HG03457 (cell line): ENCODE measurements around the gene MTTP.
"Not testable (repeated sequence)": the region's sequence is repeated elsewhere in the genome, so short reads cannot be mapped to it uniquely, and the experiment has no call there.

Experiments
- ATAC-seq: cut with Tn5 transposase; IDR thresholded peaks from one replicate; pipeline ENCODE4 v1.9.1; 2021; ENCODE audit warnings: moderate number of reproducible peaks; ENCODE audit not compliant: unreplicated experiment

MTTP gene

DNA sequence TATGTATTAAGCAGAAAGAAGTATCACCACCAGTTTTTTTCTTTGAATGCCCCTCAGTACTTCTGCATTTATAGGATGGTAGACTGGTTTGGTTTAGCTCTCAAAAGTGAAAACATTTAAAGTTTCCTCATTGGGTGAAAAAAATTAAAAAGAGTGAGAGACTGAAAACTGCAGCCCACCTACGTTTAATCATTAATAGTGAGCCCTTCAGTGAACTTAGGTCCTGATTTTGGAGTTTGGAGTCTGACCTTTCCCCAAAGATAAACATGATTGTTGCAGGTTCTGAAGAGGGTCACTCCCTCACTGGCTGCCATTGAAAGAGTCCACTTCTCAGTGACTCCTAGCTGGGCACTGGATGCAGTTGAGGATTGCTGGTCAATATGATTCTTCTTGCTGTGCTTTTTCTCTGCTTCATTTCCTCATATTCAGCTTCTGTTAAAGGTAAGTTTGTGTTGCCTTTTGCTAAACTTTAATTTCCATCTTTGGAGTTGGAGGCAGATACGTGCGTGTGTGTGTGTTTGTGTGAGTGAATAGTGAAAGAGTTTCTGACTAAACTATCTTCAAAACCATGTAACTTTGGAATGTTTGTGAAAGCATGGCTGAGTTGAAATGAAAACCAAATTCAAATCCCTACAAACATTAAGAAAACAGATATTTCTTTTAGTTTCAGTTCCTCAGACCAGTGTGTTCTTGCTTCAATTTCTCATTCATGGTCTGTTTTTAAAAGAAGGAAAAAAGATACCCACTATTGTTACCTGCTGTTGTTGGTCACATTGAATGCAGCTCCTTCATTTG lies at the start of gene MTTP:
Gene MTTP (plus strand): TSS at position 295 of the 795 bp plus-strand sequence. CDS start 86 bp downstream, at position 381.
- peak; percentile 64 for ATAC-seq

DNA sequence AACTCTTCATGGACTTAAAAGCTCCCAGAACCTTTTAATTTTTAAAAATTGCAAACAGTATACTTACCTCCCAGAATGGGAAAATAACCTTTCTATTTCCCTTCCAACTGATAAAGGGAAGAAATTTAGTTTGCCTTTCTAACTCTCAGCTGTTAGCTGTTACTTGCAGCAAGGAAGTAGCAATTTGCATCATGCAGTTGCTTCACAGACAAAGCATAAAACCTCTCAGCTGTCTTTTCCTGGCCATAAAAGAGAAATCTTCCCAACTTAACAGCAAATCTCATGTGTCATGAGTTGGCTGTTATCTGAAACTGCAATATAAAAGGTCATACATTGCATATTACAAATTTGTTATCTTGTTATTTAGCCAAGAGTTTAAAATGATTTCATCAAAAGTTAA lies 45.4 kb upstream of the MTTP start:
- no peak for ATAC-seq

DNA sequence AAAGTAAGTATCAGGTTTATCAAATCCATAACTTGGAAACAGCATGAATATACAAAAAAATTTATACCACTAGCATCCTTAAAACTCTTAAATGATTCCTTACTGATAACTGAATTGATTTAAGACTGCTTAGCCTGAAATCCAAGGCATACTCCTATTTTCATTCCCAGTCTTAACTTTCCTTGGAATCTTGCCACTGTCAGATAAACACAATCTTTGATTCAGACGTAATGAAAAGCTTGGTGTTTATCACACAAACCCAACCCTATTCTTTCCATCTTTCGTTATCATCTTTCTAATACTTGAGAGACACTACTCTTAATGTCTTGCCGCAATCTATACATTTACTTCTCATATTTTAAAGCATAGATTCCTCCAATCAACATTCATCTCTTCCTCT lies 44.7 kb upstream of the MTTP start:
- no peak for ATAC-seq

DNA sequence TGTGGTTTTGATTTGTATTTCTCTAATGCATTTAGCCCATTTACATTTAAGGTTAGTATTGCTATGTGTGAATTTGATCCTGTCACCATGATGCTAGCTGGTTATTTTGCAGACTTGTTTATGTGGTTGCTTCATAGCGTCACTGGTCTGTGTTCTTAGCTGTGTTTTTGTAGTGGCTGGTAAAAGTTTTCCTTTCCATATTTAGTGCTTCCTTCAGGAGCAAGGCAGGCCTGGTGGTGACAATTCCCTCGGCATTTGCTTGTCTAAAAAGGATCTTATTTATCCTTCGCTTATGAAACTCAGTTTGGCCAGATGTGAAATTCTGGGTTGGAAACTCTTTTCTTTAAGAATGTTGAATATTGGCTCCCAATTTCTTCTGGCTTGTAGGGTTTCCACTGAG lies 39.9 kb upstream of the MTTP start:
- ATAC-seq: not testable (repeated sequence)

DNA sequence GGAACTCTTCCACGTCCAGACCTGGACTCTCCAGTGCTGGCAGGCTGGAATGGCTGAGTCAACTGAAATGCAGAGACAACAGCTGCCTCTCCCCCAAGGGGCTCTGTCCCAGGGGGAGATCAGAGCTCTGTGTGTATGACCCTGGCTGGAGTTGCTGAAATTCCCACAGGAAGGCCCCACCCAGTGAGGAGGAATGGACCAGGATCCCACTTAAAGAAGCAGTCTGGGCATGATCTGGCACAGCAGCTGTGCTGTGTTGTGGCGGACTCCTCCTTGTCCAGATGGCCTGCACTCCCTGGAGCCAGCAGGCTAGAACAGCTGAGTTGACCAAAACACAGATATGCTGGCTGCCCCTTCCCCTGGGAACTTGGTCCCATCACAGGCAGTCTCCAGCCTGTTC lies 38.4 kb upstream of the MTTP start:
- ATAC-seq: no peak

DNA sequence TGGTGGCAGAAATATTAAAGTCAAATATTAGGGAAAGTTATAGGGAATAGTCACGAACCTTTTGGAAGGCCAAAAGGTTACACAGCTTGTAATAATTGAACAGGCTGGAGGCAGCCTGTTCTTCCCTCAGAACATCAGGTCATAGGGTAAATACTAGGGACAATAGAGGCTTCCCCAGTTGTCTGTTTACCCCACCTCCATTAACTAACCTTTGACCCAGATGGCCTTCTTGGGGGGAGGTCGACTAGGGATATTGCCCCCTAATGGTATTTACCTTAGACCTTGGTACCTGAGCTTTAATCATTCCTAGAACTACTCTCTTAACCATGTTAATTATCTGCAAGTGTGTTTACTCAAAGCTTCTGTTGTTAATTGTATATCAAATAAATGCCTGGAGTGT lies 37.8 kb upstream of the MTTP start:
- no peak for ATAC-seq

DNA sequence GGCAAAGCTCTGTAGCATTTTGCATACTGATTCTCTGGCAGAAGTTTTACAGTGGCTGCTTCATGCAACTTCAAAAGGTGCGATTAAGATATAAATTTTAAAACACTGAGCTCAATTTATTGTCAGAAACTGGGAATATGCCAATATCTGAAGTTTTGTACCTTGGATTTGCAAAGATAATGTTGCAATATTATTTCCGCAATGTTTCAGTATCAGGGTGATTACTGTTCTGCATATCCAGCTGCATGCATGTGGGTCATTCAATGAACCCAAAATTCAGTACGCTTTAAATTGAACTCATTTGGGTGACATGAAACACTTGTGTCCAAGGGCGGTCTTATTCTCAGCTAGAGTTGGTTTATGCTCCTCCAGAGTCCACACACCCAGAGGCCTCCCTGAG lies 37.0 kb upstream of the MTTP start:
- ATAC-seq: no peak

DNA sequence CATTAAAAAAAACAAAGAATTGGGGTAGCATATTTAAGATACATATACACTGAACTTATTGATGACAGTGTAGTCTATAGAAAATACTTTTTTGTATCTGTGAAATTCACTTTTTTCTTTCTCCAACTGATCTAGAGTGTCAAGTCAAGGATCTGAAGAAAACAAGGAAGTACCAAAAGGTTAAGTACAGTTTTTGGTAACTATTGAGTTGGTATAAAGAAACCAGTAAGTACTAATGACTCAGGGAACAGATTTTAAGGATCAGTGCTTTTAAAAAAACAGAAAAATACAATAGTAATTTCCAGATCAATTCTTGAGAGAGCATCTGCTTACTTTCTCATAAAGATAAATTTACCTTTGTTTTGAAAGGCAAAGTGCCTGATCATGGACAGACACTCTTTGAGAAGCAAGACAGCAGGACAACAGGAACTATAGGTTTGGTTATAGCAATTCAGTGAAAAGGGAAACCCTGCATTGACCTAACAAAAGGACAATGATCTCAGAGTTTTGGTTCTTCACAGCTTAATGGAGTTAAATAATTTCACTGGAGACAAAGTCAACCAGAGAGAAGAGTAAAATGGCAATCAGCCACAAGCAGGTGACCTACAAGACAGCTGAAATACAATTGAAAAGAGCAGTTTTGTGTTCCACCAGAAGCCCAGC lies 34.2 kb upstream of the MTTP start:
- no peak for ATAC-seq

DNA sequence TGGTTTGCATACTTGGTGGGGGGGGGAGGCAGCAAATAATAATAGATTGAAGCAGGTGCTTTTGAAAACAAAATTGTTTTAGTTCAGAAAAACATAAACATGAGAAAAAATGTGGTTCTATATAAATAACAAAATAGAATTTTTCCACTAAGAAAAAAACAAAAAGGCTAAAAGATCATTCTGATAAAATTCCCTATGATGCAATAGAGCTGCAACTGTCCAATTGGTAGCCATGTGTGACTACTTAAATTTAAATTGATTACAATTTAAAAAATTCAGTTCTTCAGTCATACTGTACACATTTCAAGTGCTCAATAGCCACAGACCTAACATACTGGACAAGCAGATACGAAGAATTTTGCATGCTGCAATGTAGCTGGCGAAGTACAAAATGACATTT lies 21.8 kb upstream of the MTTP start:
- no peak for ATAC-seq

DNA sequence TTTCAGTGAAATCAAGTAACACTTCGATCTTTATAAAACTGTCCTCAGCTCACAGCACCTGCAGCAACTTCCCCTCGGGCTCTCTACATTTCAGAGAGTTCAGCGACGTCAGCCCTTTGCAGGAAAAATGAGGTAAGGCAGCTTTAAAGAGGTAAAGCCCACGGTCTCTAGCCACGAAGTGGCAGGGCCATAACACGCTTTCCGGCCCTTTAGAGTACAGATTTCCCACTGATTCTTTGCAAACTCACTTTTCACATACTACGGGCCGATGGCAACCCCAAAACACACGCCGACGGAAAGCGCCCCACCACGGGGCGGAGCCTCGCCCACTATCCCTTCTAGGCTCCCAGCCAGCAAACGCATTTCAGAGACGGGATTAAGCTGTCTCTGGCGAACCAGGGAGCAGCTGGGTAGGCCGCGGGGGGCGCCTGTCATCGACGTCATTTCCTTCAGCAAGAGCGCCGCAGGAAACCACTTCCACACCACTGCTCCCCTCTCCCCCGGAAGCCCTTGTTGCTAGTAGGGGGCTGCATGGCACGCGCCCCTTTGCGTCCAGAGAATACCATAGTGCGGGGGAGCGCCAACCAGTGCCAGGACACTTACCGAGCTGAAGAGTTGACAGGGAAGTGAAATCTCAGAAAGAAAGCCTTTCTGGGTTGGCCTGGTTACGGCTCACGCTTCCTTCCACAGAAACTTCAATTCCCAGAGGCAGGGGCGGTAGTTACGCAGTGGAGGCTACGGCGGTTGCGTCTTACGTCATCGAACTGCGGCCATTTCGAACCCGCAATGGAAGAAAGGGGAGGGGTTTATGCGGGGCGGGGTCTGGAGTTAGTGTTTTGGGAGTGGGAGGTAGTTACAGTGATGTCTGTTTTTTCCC lies 11.1 kb upstream of the MTTP start, which contains the start of gene TRMT10A:
Gene TRMT10A (minus strand): TSS at position 730 of the 877 bp plus-strand sequence. CDS start 4,701 bp downstream, outside the sequence.
- peak; percentile 86 for ATAC-seq

DNA sequence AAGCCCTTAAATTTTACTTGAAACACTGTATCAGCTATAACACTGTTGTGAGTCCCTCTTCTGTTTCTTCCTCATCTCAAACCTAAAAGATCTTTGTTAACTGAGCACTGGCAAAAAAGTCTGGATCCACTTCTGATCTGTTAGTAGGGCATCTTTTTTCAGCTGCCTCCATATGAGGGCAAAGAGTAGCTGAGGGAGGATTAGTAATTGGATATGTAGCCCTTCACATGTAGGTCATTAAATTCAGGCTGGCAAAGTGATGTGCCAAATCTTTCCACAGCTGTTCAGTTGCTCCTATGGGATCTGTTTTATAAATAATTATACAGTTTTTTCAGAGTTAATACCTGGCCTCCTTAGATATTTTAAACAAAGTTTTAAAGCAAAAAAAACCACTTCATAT lies 9.7 kb upstream of the MTTP start:
- ATAC-seq: no peak

DNA sequence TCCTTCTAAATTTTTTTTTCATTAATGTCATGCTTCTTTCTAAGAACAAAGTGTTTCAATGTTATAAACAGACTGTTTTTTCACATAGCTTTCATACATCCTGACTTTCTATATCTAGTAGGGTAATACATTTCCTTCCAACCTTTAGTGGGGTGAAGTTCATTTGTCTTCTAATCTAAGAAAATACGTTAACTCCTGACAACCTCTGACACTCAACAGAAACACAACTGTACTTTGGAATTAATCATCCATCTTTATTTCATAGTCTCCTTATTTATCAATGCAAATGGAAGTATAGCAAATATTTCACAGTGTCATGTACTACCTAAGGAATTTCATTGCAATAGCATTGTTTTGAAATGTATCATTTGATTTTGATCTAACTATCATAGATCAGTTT lies 2.7 kb upstream of the MTTP start:
- ATAC-seq: no peak

DNA sequence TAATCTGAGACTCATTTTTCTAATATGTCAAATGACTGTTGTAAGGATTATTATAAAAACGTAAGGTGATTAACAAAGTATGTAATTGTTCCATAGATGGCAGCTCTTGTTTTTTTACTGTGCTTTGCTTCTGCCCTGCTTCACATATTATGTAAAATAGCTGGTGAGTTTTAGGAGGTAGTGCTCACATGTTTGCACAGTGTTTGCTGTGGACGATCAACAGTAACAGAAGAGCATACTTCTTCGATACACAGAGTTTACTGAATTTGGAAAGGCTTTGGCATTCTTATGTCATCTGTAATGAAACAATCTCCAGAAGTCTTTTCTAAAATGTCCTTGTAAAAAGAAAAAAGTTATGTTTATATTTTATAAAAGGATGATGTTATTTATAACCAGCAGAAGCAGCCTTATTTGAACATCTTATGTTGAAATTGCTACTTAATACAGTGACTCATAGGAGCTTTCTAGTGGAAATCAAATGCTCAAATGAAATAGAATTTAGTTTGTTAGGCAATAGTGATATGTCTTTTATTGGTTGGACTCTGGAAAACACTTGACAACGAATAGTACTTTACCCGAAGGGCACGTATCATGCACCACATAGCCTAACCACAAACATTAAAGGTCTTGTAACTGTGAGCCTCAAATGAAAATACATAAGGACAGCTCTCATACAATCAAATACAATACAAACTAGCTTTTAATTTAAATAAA lies 1.9 kb upstream of the MTTP start:
- ATAC-seq: no peak

DNA sequence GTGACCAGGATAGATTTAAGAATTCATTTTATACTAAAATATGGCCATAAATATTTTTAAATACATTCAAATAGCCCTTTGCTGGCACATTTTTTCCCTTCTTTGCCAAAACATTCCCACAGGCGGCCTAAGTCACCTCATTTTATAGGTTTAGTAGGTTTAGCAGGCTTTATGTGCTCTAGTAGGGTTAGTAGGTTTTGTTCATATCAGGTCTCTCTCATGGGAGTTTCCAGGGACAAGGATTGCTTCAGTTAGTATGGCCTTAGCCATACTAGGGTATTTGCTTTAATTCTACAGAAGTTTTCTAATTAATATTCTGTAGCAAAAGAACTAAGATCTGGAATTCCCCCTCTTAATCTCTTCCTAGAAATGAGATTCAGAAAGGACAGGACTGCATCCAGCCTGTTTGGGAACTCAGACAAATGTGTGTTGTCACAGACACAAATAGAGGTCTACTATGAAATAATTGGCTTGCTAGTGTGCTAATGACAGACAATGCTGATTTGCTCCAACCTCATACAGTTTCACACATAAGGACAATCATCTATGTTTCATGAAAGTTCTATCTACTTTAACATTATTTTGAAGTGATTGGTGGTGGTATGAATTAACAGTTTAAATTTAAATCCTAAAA lies 772 bp upstream of the MTTP start:
- no peak for ATAC-seq

DNA sequence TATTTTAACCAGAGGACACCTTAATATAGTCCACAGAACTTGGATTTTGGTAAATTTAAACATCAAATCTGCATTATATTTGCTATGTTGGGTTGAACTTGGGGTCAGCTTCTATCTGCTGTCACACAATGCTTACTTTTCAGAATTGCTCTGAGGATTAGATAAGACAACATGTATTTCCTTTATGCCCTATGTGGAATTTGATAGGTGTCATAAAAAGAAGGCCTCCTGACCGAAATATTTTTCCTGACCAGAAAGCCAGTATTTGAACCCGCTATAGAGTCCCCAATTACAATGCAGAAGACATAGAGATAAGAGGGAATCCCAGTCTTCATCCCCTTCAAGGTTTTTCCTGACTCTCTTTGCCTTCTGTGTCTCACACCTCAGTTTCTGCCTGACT lies 4.1 kb downstream of the MTTP start:
- ATAC-seq: no peak

DNA sequence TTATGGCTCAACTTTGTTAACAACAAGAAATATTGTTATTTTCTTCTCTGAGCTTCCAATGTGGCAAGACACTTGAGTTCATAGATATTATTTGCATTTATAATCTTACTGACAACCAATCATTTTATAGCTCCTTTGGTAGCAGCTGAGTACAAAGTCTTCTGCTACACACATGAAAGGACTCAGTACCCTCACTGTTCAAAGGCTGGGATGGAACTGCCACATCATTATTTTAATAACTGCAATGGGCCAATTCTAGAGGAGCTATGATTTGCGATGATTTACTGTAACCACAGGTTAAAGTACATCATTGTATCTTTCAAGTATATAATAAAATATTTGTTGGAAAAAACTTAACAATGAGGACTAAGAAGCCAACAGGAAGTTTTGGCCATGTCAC lies 10.9 kb downstream of the MTTP start:
- ATAC-seq: no peak

DNA sequence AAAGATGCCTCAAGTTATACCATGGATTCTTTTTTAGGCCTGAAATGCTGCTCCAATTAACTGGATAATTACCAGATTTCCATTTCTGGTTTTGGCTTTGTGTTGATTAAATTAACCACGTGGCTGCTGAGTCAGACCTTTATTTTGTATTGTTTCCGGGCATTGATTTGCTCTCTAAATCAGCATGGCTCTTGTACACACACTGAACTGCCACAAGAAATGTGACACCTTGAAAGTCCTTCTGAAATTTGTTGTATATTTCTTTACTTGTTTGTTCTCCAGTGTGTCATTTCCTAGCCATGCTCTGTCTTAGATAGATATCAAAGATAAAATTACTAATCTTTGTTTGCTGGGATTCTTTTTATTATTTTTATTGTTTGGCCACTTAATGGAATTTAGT lies 11.7 kb downstream of the MTTP start:
- ATAC-seq: no peak

DNA sequence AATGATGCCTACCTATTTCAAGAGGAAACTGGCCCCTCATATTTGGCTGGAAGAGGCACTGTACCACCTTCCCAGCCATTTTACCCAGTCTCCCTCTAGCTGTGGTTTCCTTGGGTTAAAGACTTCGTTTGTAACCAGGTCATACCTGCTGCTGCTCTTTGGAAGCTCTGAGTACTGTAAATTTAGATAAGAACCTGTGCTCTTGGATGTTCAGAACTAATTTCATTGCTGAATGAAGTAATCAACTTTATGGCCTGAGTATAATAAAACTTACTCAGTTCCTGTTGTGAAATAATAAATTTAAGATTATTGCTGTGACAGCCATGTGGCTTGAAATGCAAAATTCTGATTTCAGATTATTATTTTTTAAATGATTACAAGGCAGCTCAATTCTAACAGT lies 12.2 kb downstream of the MTTP start:
- no peak for ATAC-seq

DNA sequence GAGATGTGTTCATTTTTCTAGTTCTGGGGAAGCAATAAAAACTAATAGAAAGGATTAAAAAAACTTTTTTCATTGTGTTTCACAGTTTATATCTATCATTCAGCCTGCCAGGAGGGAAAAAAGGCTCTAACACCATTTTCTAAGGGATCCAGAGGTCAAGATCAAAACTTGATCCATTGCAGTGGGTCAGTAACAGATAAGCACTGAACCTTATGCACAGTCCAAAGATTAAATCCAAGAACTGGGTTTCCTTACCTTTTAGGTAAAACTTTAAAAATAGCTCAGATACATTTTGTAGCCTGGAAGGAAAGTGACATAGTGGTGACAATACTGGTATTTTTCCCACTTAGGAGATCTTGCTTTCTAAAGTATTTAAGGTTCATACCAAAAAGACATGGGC lies 12.7 kb downstream of the MTTP start:
- no peak for ATAC-seq

DNA sequence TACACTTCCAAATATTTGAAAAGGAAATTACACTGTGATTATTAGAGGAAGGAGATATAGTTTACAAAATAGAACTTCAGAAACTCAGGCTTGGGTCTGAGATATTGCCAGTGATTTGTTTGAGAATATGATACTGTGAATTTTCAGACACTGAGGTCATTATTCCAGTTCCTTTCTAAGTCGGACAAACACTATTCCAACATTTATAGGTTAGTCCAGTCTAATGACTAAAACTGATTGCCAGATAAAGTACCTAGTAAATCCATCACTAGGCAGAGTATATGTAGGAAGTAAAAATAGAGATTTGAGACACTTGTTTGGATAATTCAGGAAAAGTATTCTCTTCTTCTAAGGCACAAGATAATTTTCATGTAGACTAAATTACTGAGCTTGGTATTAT lies 13.2 kb downstream of the MTTP start:
- ATAC-seq: no peak
